ENCODE data around the gene MTRF1L. TPM values are rescaled to one million over a fixed set of nuclear protein-coding genes. Genes with fewer than 3 reads are reported as not detected.

MTRF1L gene
- total RNA-seq, 6 donors from 2014 or later: 14.7 to 21.7 (median 16.9) TPM

DNA sequence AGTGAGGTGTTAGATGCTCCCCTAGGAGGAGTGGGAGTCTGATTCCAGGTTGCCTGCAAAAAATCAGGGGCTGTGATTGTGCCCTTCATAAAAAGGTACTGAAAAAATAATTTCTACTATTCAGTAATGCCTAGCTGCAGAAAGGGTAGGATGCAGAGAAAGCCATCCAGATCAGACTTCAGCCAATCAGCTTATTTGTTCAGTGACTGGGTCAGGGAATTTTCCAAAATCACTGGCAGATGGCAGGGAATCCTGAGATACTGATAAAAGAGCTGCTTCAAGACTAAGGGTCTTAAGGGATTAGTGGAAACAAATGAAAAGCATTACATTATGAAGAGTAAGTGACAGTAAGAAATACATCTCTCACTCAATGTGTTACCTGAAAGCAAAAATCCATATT is 42.8 kb upstream of the MTRF1L start:
- Histone ChIP-seq H3K36me3 (no peaks in the 10 kb centered on the region), H3K27ac (no peak overlapping the region), H3K9me3 (no peaks in the 10 kb centered on the region), H3K4me3 (no peak overlapping the region), H3K4me1 (no peaks in the 10 kb centered on the region), H3K27me3 (no peaks in the 10 kb centered on the region)
- ATAC-seq (ENCODE audit: low FRiP score in 2 of 2) (no peak), DNase-seq (no peak)
- TF ChIP-seq POLR2A (IDR thresholded peaks at IDR 0.05) (no peak), EP300 (IDR thresholded peaks at IDR 0.05) (no peak), POLR2AphosphoS5 (IDR thresholded peaks at IDR 0.05) (no peak)
- TF ChIP-seq, protein P1, sequence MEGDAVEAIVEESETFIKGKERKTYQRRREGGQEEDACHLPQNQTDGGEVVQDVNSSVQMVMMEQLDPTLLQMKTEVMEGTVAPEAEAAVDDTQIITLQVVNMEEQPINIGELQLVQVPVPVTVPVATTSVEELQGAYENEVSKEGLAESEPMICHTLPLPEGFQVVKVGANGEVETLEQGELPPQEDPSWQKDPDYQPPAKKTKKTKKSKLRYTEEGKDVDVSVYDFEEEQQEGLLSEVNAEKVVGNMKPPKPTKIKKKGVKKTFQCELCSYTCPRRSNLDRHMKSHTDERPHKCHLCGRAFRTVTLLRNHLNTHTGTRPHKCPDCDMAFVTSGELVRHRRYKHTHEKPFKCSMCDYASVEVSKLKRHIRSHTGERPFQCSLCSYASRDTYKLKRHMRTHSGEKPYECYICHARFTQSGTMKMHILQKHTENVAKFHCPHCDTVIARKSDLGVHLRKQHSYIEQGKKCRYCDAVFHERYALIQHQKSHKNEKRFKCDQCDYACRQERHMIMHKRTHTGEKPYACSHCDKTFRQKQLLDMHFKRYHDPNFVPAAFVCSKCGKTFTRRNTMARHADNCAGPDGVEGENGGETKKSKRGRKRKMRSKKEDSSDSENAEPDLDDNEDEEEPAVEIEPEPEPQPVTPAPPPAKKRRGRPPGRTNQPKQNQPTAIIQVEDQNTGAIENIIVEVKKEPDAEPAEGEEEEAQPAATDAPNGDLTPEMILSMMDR (IDR thresholded peaks at IDR 0.05): no peak

DNA sequence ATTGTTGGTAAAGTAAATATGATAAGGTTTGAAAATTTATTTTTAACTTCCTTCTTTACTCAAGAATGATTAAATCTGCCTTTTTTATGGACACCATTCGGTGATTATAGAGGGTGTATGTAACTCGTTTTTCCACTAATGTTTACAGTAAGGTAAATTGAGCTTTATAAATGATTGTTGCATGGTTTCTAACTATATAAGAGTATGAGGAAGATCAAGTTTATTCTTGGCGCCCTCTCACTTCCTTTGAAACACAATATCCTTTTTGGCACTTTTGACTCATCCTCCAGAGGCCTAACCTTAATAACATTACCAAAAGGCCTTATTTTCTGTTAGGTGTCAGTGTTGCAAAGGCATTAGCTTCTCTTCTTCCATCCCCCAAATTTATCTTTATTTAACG is 41.8 kb upstream of the MTRF1L start:
- ATAC-seq (ENCODE audit: low FRiP score in 2 of 2) (no peak), DNase-seq (no peak)
- H3K27ac ChIP-seq: no peak overlapping the region
- 66 to 70% methylated on average over 4 of the region's 4 CpGs for WGBS, 2 donors
- H3K36me3 ChIP-seq: no peaks in the 10 kb centered on the region
- no peaks in the 10 kb centered on the region for H3K4me1 ChIP-seq
- TF ChIP-seq EP300 (IDR thresholded peaks at IDR 0.05): no peak
- no peak for TF ChIP-seq POLR2AphosphoS5 (IDR thresholded peaks at IDR 0.05)
- no peak for TF ChIP-seq POLR2A (IDR thresholded peaks at IDR 0.05)
- TF ChIP-seq, protein P1 (IDR thresholded peaks at IDR 0.05): no peak
- no peaks in the 10 kb centered on the region for H3K27me3 ChIP-seq
- H3K4me3 ChIP-seq: no peak overlapping the region
- H3K9me3 ChIP-seq: no peaks in the 10 kb centered on the region

DNA sequence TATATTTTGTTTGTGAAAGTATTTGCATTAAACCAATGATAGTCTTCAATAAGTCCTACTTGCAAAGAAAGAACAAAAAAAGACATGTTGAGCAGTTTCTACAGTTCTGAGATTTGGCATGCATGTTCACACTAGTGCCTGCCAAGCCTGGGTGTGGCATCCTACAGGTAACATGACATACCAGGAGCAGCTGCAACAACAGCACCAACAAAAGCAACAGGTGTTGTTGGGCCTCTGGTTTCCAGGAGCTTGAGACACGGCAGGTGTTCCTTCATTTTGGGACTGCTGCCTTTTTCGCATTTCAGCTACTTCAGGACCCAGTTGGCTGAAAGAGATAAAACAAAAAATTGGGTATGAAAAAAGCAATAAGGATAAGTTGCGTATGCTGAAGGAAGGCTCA is 41.2 kb upstream of the MTRF1L start:
- Histone ChIP-seq H3K36me3 (no peaks in the 10 kb centered on the region), H3K4me3 (no peak overlapping the region), H3K9me3 (no peaks in the 10 kb centered on the region), H3K4me1 (no peaks in the 10 kb centered on the region), H3K27me3 (no peaks in the 10 kb centered on the region), H3K27ac (no peak overlapping the region)
- no peak for ATAC-seq (ENCODE audit: low FRiP score in 2 of 2)
- 91 to 99% methylated on average over 3 of the region's 3 CpGs for WGBS, 2 donors
- TF ChIP-seq, protein P1 (IDR thresholded peaks at IDR 0.05): no peak
- TF ChIP-seq POLR2AphosphoS5 (IDR thresholded peaks at IDR 0.05) (no peak), POLR2A (IDR thresholded peaks at IDR 0.05) (no peak), EP300 (IDR thresholded peaks at IDR 0.05) (no peak)
- no peak for DNase-seq

DNA sequence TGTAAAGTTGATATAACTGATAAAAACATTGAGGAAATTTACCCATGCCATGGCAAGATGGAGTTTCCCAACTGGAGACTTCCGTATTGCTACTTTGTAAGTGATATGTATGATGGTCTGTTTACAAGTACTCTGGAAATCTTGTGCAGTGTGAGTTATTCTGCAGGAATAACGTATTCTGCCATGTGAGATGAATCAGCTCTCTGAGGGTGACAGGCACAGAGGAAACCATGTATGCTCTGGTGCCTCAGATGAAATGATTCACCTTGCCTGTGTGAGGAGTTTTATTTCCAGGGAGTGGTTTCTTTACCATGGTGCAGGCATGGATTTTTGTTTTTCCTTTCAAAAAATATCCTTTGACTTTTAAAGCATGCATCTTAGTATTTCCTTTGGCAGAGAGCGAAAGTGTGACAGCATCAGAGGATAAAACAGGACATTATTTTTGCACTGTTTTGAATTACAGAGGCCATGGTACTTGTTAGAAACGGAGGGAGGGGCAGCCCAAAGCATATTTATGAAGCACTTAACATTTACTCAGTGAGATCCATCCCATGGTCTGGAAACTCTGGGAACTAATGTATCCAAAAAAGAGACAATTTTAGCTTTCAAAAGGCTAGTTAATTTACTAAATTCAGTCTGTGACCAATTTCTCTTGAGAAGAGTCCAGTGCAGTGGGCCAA is 36.0 kb upstream of the MTRF1L start:
- Histone ChIP-seq H3K27me3 (no peaks in the 10 kb centered on the region), H3K4me1 (no peaks in the 10 kb centered on the region), H3K27ac (no peak overlapping the region), H3K36me3 (no peaks in the 10 kb centered on the region), H3K4me3 (no peak overlapping the region), H3K9me3 (no peaks in the 10 kb centered on the region)
- ATAC-seq (ENCODE audit: low FRiP score in 2 of 2): no peak
- no peak for DNase-seq
- no peak for TF ChIP-seq EP300 (IDR thresholded peaks at IDR 0.05)
- TF ChIP-seq POLR2A (IDR thresholded peaks at IDR 0.05): no peak
- no peak for TF ChIP-seq POLR2AphosphoS5 (IDR thresholded peaks at IDR 0.05)
- TF ChIP-seq, protein P1 (IDR thresholded peaks at IDR 0.05): no peak
- WGBS, 2 donors: 74 to 77% methylated on average over 4 of the region's 4 CpGs

DNA sequence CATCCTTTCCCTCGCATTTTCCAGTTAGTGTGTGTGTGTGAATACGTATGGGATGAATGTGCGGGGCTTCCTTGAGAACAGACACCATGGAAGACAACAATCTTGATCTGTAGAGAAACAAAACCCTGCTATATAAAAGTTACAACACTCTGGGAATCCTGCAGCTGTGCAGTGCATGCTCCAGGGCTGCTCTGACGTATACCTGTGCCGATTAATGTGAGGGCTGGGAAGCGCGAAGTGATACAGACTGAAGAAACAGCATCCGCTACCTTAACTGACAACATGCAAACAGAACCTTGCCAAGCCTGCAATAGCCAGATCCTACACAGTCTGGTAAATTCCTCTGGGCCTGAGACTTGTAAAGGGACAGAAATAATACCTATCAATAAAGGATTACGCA is 31.6 kb upstream of the MTRF1L start:
- ATAC-seq (ENCODE audit: low FRiP score in 2 of 2) (no peak), DNase-seq (no peak)
- Histone ChIP-seq H3K9me3 (no peaks in the 10 kb centered on the region), H3K4me3 (no peak overlapping the region), H3K36me3 (no peaks in the 10 kb centered on the region), H3K27me3 (no peaks in the 10 kb centered on the region), H3K27ac (no peak overlapping the region), H3K4me1 (peaks cover 0 to 3% (median 0%) of the 10 kb centered on the region in 4 donors)
- TF ChIP-seq POLR2A (IDR thresholded peaks at IDR 0.05) (no peak), POLR2AphosphoS5 (IDR thresholded peaks at IDR 0.05) (no peak), EP300 (IDR thresholded peaks at IDR 0.05) (no peak)
- TF ChIP-seq, protein P1 (IDR thresholded peaks at IDR 0.05): no peak
- 92 to 95% methylated on average over 9 of the region's 9 CpGs for WGBS, 2 donors
